ENCODE results near the gene INHBC. TPM values are rescaled to one million over a fixed set of nuclear protein-coding genes. Genes with fewer than 3 reads are reported as not detected.

Gene INHBC
- total RNA-seq, 1 experiment from 2014 or later: not detected

DNA sequence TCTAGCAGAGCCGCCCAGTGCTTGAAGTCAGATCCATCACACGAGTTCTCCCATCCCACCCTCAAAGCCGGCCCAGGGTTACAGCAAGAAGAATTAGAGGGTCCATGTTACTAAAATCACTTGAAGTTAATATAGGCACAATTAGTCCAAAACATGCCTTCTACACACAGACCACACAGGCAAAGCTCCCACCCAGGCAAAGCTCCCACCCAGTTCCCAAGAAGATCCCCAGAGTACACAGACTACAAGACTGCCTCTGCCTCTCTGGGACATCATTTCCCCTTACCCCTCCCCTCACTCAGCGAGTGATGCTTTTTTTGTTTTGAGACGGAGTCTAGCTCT, 28.3 kb downstream of the INHBC start:
- ChIA-PET POLR2A (no interaction called here), CTCF (interaction anchor here (0.7 kb wide), 1 partner anchor 224 kb away, joined by 6 read pairs; no protein-coding TSS in a partner anchor)
- in situ Hi-C loops (cut with HindIII; ENCODE audit: low pct_unique_long_range_greater_than_20kb, low sequenced_read_pairs) (no loop called here), intact Hi-C loops (cut with micrococcal nuclease; ENCODE audit: unreplicated experiment) (no loop called here)
- H3K4me1 ChIP-seq (ENCODE audit: control insufficient read depth, insufficient read depth, low read length): peaks cover 15% of the 10 kb centered on the region
- no TSS peak for BruUV-seq (replicated peaks)
- DNase-seq (ENCODE audit: low read depth, low spot score): no peak
- no peak for ATAC-seq
- H3K4me3 ChIP-seq (ENCODE audit: low read depth in 2 of 2, low read length in 2 of 2): peak overlapping the region in 1 of 2 experiments; percentile 72; a peak in 2 of 4 replicates
- no peaks in the 10 kb centered on the region for H3K9me3 ChIP-seq (ENCODE audit: control insufficient read depth, insufficient read depth, low read depth, low read length)
- TF ChIP-seq SIN3A (IDR thresholded peaks at IDR 0.05; ENCODE audit: borderline replicate concordance, insufficient read depth, low read depth, low read length): no peak
- no peak for TF ChIP-seq REST (IDR thresholded peaks at IDR 0.05; ENCODE audit: insufficient read depth in 1 of 2, low read depth in 2 of 2, low read length in 1 of 2)
- TF ChIP-seq CTCF (IDR thresholded peaks at IDR 0.05): no peak; the same call in 1 of the 2 replicates
- no peak for TF ChIP-seq TCF7L2 (IDR thresholded peaks at IDR 0.05; ENCODE audit: low read depth, low read length)
- TF ChIP-seq POLR2AphosphoS5 (IDR thresholded peaks at IDR 0.05; ENCODE audit: low read depth, low read length): no peak
- H3K27ac ChIP-seq (ENCODE audit: low read length): peak overlapping the region; percentile 9; the same call in 1 of the 2 replicates
- H3K27me3 ChIP-seq (ENCODE audit: control insufficient read depth, insufficient read depth, low read length): no peaks in the 10 kb centered on the region
- H3K36me3 ChIP-seq (ENCODE audit: control insufficient read depth, insufficient read depth, low read length): no peaks in the 10 kb centered on the region

DNA sequence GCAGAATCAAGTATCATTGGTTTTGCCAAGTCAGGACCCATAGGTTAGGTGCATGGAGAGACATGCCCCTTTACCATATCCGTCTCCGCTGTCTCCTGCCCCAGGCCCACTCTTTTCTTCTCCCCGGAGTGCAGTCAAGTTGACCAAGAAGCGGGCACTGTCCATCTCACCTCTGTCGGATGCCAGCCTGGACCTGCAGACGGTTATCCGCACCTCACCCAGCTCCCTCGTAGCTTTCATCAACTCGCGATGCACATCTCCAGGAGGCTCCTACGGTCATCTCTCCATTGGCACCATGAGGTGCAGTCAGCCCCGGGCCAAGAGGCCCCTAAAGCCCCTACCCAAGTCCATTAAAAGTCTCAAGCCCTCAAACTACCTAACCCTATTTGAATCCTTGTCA, 30.0 kb downstream of the INHBC start:
- TF ChIP-seq POLR2AphosphoS5 (IDR thresholded peaks at IDR 0.05; ENCODE audit: low read depth, low read length) (no peak), SIN3A (IDR thresholded peaks at IDR 0.05; ENCODE audit: borderline replicate concordance, insufficient read depth, low read depth, low read length) (no peak), CTCF (IDR thresholded peaks at IDR 0.05) (no peak), REST (IDR thresholded peaks at IDR 0.05; ENCODE audit: insufficient read depth in 1 of 2, low read depth in 2 of 2, low read length in 1 of 2) (no peak), TCF7L2 (IDR thresholded peaks at IDR 0.05; ENCODE audit: low read depth, low read length) (no peak)
- Histone ChIP-seq H3K4me1 (ENCODE audit: control insufficient read depth, insufficient read depth, low read length) (peaks cover 9% of the 10 kb centered on the region), H3K27ac (ENCODE audit: low read length) (no peak overlapping the region), H3K27me3 (ENCODE audit: control insufficient read depth, insufficient read depth, low read length) (no peaks in the 10 kb centered on the region), H3K4me3 (ENCODE audit: low read depth in 2 of 2, low read length in 2 of 2) (no peak overlapping the region), H3K36me3 (ENCODE audit: control insufficient read depth, insufficient read depth, low read length) (no peaks in the 10 kb centered on the region), H3K9me3 (ENCODE audit: control insufficient read depth, insufficient read depth, low read depth, low read length) (no peaks in the 10 kb centered on the region)
- BruUV-seq (replicated peaks): no TSS peak
- in situ Hi-C loops (cut with HindIII; ENCODE audit: low pct_unique_long_range_greater_than_20kb, low sequenced_read_pairs) (no loop called here), intact Hi-C loops (cut with micrococcal nuclease; ENCODE audit: unreplicated experiment) (no loop called here)
- DNase-seq (ENCODE audit: low read depth, low spot score): no peak
- ChIA-PET CTCF (no interaction called here), POLR2A (no interaction called here)
- no peak for ATAC-seq
